ENCODE measurements around the gene BMERB1.
"Not testable (repeated sequence)": the region's sequence is repeated elsewhere in the genome, so short reads cannot be mapped to it uniquely, and the experiment has no call there.

BMERB1 gene

GRCh38 chr16:15415511-15415985 is 18.8 kb upstream of the BMERB1 start:
- H3K4me3 ChIP-seq (ENCODE audit: low read length) = no peak overlapping the region
- no peak for TF ChIP-seq ZNF274 (IDR thresholded peaks at IDR 0.05; ENCODE audit: low read depth, low read length)

- H3K4me3 ChIP-seq (ENCODE audit: low read length) = no peak overlapping the region
- no peak for TF ChIP-seq ZNF274 (IDR thresholded peaks at IDR 0.05; ENCODE audit: low read depth, low read length)
Measured at GRCh38 chr16:15417197-15417596, 17.2 kb upstream of the BMERB1 start.

GRCh38 chr16:15418206-15418605 is 16.2 kb upstream of the BMERB1 start:
- no peak for TF ChIP-seq ZNF274 (IDR thresholded peaks at IDR 0.05; ENCODE audit: low read depth, low read length)
- H3K4me3 ChIP-seq (ENCODE audit: low read length) = no peak overlapping the region

- not testable (repeated sequence) for H3K4me3 ChIP-seq (ENCODE audit: low read length)
Measured at GRCh38 chr16:15421696-15422095, 12.7 kb upstream of the BMERB1 start.

GRCh38 chr16:15422222-15422621 is 12.2 kb upstream of the BMERB1 start:
- no peak overlapping the region for H3K4me3 ChIP-seq (ENCODE audit: low read length)
- TF ChIP-seq ZNF274 (IDR thresholded peaks at IDR 0.05; ENCODE audit: low read depth, low read length) = no peak

- no peak for TF ChIP-seq ZNF274 (IDR thresholded peaks at IDR 0.05; ENCODE audit: low read depth, low read length)
- H3K4me3 ChIP-seq (ENCODE audit: low read length) = no peak overlapping the region
Measured at GRCh38 chr16:15425861-15426260, 8.5 kb upstream of the BMERB1 start.

GRCh38 chr16:15426796-15427195 is 7.6 kb upstream of the BMERB1 start:
- H3K4me3 ChIP-seq (ENCODE audit: low read length) = no peak overlapping the region
- TF ChIP-seq ZNF274 (IDR thresholded peaks at IDR 0.05; ENCODE audit: low read depth, low read length) = no peak

- TF ChIP-seq ZNF274 (IDR thresholded peaks at IDR 0.05; ENCODE audit: low read depth, low read length) = no peak
- no peak overlapping the region for H3K4me3 ChIP-seq (ENCODE audit: low read length)
Measured at GRCh38 chr16:15427648-15428239, 6.6 kb upstream of the BMERB1 start.

- H3K4me3 ChIP-seq (ENCODE audit: low read length) = not testable (repeated sequence)
Measured at GRCh38 chr16:15430884-15431283, 3.5 kb upstream of the BMERB1 start.

GRCh38 chr16:15434079-15434424 is 336 bp upstream of the BMERB1 start:
- no peak for TF ChIP-seq ZNF274 (IDR thresholded peaks at IDR 0.05; ENCODE audit: low read depth, low read length)
- no peak overlapping the region for H3K4me3 ChIP-seq (ENCODE audit: low read length)

- no peak overlapping the region; the same call in 1 of the 2 replicates for H3K4me3 ChIP-seq (ENCODE audit: low read length)
- no peak for TF ChIP-seq ZNF274 (IDR thresholded peaks at IDR 0.05; ENCODE audit: low read depth, low read length)
Measured at GRCh38 chr16:15435216-15435864, 952 bp downstream of the BMERB1 start.

- no peak overlapping the region for H3K4me3 ChIP-seq (ENCODE audit: low read length)
- no peak for TF ChIP-seq ZNF274 (IDR thresholded peaks at IDR 0.05; ENCODE audit: low read depth, low read length)
Measured at GRCh38 chr16:15439102-15439501, 4.7 kb downstream of the BMERB1 start.

- TF ChIP-seq ZNF274 (IDR thresholded peaks at IDR 0.05; ENCODE audit: low read depth, low read length) = no peak
- no peak overlapping the region for H3K4me3 ChIP-seq (ENCODE audit: low read length)
Measured at GRCh38 chr16:15439521-15439920, 5.1 kb downstream of the BMERB1 start.

GRCh38 chr16:15440852-15441251 is 6.5 kb downstream of the BMERB1 start:
- no peak for TF ChIP-seq ZNF274 (IDR thresholded peaks at IDR 0.05; ENCODE audit: low read depth, low read length)
- no peak overlapping the region for H3K4me3 ChIP-seq (ENCODE audit: low read length)

GRCh38 chr16:15442140-15442539 is 7.8 kb downstream of the BMERB1 start:
- not testable (repeated sequence) for H3K4me3 ChIP-seq (ENCODE audit: low read length)

GRCh38 chr16:15443753-15444152 is 9.4 kb downstream of the BMERB1 start:
- no peak overlapping the region for H3K4me3 ChIP-seq (ENCODE audit: low read length)
- no peak for TF ChIP-seq ZNF274 (IDR thresholded peaks at IDR 0.05; ENCODE audit: low read depth, low read length)
